ENCODE measurements around the gene SYNJ2. TPM values are rescaled to one million over a fixed set of nuclear protein-coding genes. Genes with fewer than 3 reads are reported as not detected.
A peak's percentile ranks its signal among the peaks of the same experiment; 100 is the strongest.

SYNJ2 gene
- total RNA-seq, 1 donor from 2014 or later: 12.3 TPM

GRCh38 chr6:158058171-158058651 is 76.5 kb downstream of the SYNJ2 start:
- no peak overlapping the region for H3K27ac ChIP-seq (replicated peaks)
- no peak for TF ChIP-seq CTCF (IDR thresholded peaks at IDR 0.05; ENCODE audit: borderline replicate concordance)

GRCh38 chr6:158059108-158059507 is 77.4 kb downstream of the SYNJ2 start:
- H3K9me3 ChIP-seq (replicated peaks): peaks cover 6% of the 10 kb centered on the region
- DNase-seq: peak; percentile 13
- H3K4me1 ChIP-seq: peaks cover 30% of the 10 kb centered on the region
- TF ChIP-seq CTCF (IDR thresholded peaks at IDR 0.05; ENCODE audit: borderline replicate concordance): no peak
- intact Hi-C loops (cut with micrococcal nuclease): no loop called here
- H3K4me3 ChIP-seq: no peak overlapping the region
- peaks cover 42% of the 10 kb centered on the region for H3K36me3 ChIP-seq
- peak overlapping the region; percentile 88 for H3K27ac ChIP-seq (replicated peaks)
- no peaks in the 10 kb centered on the region for H3K27me3 ChIP-seq (ENCODE audit: low read depth)

More at GRCh38 chr6:158058171-158058651, 76.5 kb downstream of the SYNJ2 start:
- Histone ChIP-seq H3K36me3 (peaks cover 34% of the 10 kb centered on the region), H3K4me3 (no peak overlapping the region), H3K9me3 (replicated peaks) (peaks cover 6% of the 10 kb centered on the region), H3K4me1 (peaks cover 30% of the 10 kb centered on the region), H3K27me3 (ENCODE audit: low read depth) (no peaks in the 10 kb centered on the region)
- intact Hi-C loops (cut with micrococcal nuclease): no loop called here
- DNase-seq: no peak

- peaks cover 30% of the 10 kb centered on the region for H3K4me1 ChIP-seq
- no peaks in the 10 kb centered on the region for H3K27me3 ChIP-seq (ENCODE audit: low read depth)
- peaks cover 6% of the 10 kb centered on the region for H3K9me3 ChIP-seq (replicated peaks)
- peaks cover 56% of the 10 kb centered on the region for H3K36me3 ChIP-seq
- peak overlapping the region; percentile 88 for H3K27ac ChIP-seq (replicated peaks)
- peak overlapping the region; percentile 36 for H3K4me3 ChIP-seq
- DNase-seq: peak; percentile 81
- intact Hi-C loops (cut with micrococcal nuclease): no loop called here
- TF ChIP-seq CTCF (IDR thresholded peaks at IDR 0.05; ENCODE audit: borderline replicate concordance): no peak
Measured at GRCh38 chr6:158060455-158061360, 79.0 kb downstream of the SYNJ2 start.

GRCh38 chr6:158061361-158061708 is 79.7 kb downstream of the SYNJ2 start:
- intact Hi-C loops (cut with micrococcal nuclease): no loop called here
- Histone ChIP-seq H3K27me3 (ENCODE audit: low read depth) (no peaks in the 10 kb centered on the region), H3K27ac (replicated peaks) (peak overlapping the region; percentile 88), H3K9me3 (replicated peaks) (peaks cover 6% of the 10 kb centered on the region), H3K4me3 (no peak overlapping the region), H3K4me1 (peaks cover 30% of the 10 kb centered on the region), H3K36me3 (peaks cover 59% of the 10 kb centered on the region)
- TF ChIP-seq CTCF (IDR thresholded peaks at IDR 0.05; ENCODE audit: borderline replicate concordance): no peak
- no peak for DNase-seq

GRCh38 chr6:158061709-158062461 is 80.2 kb downstream of the SYNJ2 start:
- Histone ChIP-seq H3K27me3 (ENCODE audit: low read depth) (no peaks in the 10 kb centered on the region), H3K36me3 (peaks cover 59% of the 10 kb centered on the region), H3K27ac (replicated peaks) (peak overlapping the region; percentile 88), H3K4me3 (no peak overlapping the region), H3K9me3 (replicated peaks) (peaks cover 6% of the 10 kb centered on the region), H3K4me1 (peaks cover 30% of the 10 kb centered on the region)
- intact Hi-C loops (cut with micrococcal nuclease): no loop called here
- peak; percentile 13 for DNase-seq
- no peak for TF ChIP-seq CTCF (IDR thresholded peaks at IDR 0.05; ENCODE audit: borderline replicate concordance)

All from left ventricle myocardium inferior (tissue), 1 donor.